ENCODE data around the gene B3GNT7.

Gene B3GNT7

GRCh38 chr2:231394211-231395141 lies 1.0 kb upstream of the B3GNT7 start:
- no peak overlapping the region for H3K27ac ChIP-seq
- TF ChIP-seq, protein P1, sequence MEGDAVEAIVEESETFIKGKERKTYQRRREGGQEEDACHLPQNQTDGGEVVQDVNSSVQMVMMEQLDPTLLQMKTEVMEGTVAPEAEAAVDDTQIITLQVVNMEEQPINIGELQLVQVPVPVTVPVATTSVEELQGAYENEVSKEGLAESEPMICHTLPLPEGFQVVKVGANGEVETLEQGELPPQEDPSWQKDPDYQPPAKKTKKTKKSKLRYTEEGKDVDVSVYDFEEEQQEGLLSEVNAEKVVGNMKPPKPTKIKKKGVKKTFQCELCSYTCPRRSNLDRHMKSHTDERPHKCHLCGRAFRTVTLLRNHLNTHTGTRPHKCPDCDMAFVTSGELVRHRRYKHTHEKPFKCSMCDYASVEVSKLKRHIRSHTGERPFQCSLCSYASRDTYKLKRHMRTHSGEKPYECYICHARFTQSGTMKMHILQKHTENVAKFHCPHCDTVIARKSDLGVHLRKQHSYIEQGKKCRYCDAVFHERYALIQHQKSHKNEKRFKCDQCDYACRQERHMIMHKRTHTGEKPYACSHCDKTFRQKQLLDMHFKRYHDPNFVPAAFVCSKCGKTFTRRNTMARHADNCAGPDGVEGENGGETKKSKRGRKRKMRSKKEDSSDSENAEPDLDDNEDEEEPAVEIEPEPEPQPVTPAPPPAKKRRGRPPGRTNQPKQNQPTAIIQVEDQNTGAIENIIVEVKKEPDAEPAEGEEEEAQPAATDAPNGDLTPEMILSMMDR (IDR thresholded peaks at IDR 0.05): peak; percentile 18; the same call in 1 of the 2 replicates
- no peak for TF ChIP-seq ZFX (IDR thresholded peaks at IDR 0.05; ENCODE audit: borderline replicate concordance)

DNA sequence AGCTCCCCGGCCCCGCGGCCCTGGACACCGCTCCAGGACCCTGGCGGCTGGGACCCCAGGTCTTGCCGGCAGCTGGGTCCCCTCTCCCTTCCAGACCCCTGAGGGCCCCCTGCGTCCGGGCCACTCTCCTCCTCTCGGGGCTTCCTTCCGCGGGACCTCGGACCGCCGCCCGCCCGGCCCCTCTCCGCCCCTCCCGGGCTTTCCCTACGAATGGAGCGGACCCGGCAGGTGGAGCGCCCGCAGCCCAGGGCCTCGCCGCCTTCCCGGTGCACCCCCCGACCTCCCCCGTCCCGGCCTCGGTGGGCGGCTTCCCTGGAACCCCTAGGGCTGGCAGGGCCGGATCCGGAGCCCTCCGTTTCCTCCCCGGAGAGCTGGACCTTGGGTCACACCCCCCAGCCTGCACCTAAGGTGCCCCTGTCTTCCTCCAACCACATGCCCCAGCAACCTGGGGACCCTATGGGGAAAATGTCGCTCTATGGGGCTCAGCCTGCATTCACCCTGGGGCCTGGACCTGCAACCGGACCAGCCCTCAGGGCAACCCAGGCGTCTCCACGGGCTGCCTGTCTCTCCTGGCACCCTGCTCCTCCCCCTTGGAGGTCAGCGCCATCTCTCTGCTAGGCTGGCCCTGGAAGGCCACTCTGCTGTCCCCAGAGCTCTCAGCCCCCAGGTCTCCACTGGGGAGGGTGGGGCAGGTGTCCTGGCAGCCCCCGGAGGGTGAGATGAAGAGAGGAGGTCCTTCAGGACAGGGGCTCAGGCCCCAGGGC lies 730 bp downstream of the B3GNT7 start:
- TF ChIP-seq, protein P1 (IDR thresholded peaks at IDR 0.05): no peak
- no peak for TF ChIP-seq ZFX (IDR thresholded peaks at IDR 0.05; ENCODE audit: borderline replicate concordance)
- H3K27ac ChIP-seq: no peak overlapping the region

DNA sequence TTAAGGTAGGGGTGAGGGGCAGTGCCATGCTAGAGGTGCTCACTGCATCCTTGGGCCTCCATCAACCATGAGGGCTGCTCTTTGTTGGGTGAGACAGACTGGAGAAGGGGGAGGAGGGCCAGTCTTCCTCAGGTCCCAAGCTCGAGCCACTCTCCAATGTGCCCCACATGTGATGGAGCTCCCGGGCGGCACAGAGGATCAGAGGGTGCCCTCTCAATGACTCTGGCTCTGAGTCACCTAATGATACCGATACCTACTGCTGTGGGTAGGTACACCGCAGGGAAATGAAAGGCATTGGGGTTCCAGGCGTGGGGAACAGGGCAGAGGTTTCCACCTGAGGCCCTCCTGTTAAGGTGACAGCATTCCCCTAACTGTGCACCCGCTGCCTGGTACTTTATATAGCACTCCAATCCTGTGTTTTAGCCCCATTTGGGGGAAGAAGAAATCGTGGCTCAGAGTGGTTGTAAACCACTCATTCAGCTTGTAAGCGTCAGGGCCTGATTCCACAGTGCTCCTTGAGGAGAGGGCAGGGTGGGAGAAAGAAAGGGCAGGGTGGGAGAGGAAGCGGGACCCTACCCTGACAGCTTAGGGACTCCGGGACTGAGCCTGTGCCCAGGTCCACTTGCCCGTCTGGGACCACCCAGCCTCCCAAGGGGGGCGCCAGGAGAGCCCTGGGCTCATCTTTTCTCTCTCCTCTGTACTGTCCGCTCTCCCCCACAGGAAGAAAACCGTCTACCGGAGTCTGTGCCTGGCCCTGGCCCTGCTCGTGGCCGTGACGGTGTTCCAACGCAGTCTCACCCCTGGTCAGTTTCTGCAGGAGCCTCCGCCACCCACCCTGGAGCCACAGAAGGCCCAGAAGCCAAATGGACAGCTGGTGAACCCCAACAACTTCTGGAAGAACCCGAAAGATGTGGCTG lies 1.8 kb downstream of the B3GNT7 start:
- TF ChIP-seq, protein P1 (IDR thresholded peaks at IDR 0.05): no peak
- no peak for TF ChIP-seq ZFX (IDR thresholded peaks at IDR 0.05; ENCODE audit: borderline replicate concordance)
- no peak overlapping the region for H3K27ac ChIP-seq

DNA sequence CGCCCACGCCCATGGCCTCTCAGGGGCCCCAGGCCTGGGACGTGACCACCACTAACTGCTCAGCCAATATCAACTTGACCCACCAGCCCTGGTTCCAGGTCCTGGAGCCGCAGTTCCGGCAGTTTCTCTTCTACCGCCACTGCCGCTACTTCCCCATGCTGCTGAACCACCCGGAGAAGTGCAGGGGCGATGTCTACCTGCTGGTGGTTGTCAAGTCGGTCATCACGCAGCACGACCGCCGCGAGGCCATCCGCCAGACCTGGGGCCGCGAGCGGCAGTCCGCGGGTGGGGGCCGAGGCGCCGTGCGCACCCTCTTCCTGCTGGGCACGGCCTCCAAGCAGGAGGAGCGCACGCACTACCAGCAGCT lies 2.4 kb downstream of the B3GNT7 start:
- TF ChIP-seq ZFX (IDR thresholded peaks at IDR 0.05; ENCODE audit: borderline replicate concordance): no peak
- TF ChIP-seq, protein P1 (IDR thresholded peaks at IDR 0.05): no peak
- no peak overlapping the region for H3K27ac ChIP-seq

GRCh38 chr2:231398585-231398984 lies 3.1 kb downstream of the B3GNT7 start:
- no peak overlapping the region for H3K27ac ChIP-seq

More at GRCh38 chr2:231398585-231398984, 3.1 kb downstream of the B3GNT7 start:
- no peak for TF ChIP-seq ZFX (IDR thresholded peaks at IDR 0.05; ENCODE audit: borderline replicate concordance)
- TF ChIP-seq, protein P1 (IDR thresholded peaks at IDR 0.05): no peak

Measured in 22Rv1 (cell line).